Lung microvascular endothelial cell (primary cell): ENCODE measurements around the gene CELA2A. TPM values are rescaled to one million over a fixed set of nuclear protein-coding genes. Genes with fewer than 3 reads are reported as not detected.
A peak's percentile ranks its signal among the peaks of the same experiment; 100 is the strongest.
"Not testable (repeated sequence)": the region's sequence is repeated elsewhere in the genome, so short reads cannot be mapped to it uniquely, and the experiment has no call there.

Source experiments
- DNase-seq, 2 donors: peaks; one replicate each; pipeline versions ENCODE4 v3.0.0 to v3.0.0-alpha.2; 2010; ENCODE audit warnings: low read depth in 2 of 2
- total RNA-seq: library from RNA; depleted of rRNA; stranded (reverse); fragments of >200 nt; gene quantifications from 2 replicates; pipeline ENCODE4 v1.2.1, GENCODE V29; 2014

CELA2A gene
- total RNA-seq, 1 donor from 2014 or later: not detected

DNA sequence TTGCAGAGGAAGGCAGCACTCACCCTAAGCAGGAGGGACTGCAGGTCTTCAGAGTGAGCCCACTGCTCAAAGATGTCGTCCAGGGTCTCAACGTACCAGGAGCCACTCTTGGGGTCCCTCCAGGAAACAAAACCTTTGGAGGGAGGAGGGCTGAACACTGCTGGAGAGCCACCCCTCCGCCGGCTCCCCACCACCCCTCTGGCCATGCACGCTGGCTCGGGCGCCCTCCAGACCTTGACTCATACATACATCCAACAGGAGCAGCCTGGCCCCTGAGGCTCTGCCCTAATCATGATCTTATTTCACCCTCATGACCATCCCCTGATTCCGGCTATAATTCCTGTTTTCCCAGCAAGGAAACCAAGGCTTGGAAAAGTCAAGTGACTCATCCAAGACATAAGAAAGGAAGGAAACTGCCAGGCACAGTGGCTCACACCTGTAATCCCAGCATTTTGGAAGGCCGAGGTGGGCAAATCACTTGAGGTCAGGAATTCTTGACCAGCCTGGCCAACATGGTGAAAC lies 37.4 kb downstream of the CELA2A start:
- peak in 1 of 2 donors; percentile 59 for DNase-seq

GRCh38 chr1:15500184-15501178 lies 43.9 kb downstream of the CELA2A start:
- DNase-seq: no peak

- peak; percentile 64 to 73 for DNase-seq
Observed at GRCh38 chr1:15501208-15502032, 44.9 kb downstream of the CELA2A start.

DNA sequence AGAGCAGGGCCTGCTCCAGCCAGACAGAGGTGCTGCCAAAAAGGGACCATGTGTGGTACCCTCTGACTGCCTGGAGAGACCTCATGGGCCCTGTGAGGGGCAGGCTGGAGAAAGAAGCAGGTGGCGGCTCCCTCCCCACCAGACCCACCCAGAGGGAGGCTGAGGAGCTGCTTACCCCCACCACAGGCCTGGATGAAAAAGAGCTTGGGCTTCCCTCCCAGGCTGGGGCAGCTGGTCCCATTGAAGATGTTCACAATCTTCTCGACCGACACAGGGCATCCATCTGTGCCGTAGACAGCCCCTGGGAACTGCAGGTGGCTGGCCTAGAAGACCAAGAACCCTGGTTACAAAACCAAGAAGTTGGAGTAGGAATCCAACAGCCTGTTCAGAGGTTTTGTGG lies 47.9 kb downstream of the CELA2A start:
- DNase-seq: no peak

GRCh38 chr1:15506831-15507230 lies 50.3 kb downstream of the CELA2A start:
- DNase-seq: no peak

GRCh38 chr1:15507278-15507677 lies 50.7 kb downstream of the CELA2A start:
- DNase-seq: no peak

GRCh38 chr1:15508700-15509487 lies 52.4 kb downstream of the CELA2A start:
- DNase-seq: no peak

DNA sequence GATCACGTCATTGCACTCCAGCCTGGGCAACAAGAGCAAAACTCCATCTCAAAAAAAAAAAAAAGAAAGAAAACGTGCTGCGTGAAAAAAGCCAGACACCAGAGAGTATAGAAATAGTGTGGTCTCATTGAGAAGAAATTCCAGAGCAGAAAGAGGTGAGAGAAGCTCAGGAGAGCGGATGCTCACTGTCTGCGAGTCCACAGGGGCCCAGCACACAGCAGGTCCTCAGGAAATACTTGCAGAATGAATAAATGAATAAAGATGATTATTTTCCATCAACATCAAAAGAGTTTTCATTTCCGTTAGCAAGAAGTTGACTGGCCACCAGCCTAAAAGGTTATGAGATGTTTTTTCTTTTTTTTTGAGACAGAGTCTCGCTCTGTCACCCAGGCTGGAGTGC lies 53.1 kb downstream of the CELA2A start:
- DNase-seq: no peak

- no peak for DNase-seq
Observed at GRCh38 chr1:15510611-15511405, 54.3 kb downstream of the CELA2A start.

- DNase-seq: no peak
Observed at GRCh38 chr1:15513192-15513591, 56.7 kb downstream of the CELA2A start.

DNA sequence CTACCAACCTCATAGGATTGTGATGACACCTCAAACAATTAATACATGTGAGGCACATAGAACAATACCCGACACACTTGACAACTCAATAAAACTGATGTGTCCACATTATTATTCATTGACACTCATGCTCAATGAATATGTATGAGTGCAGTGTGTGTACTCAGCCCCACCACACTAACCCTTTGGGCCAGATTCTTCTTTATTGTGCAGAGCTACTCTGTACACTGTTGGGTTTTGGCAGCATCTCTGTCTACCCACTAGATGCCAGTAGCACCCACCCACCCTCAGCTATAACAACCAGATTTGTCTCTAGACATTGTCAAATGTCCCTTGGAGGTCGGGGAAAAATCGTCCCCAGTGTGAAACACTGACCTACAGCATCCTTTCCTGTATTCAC lies 57.4 kb downstream of the CELA2A start:
- no peak for DNase-seq

DNA sequence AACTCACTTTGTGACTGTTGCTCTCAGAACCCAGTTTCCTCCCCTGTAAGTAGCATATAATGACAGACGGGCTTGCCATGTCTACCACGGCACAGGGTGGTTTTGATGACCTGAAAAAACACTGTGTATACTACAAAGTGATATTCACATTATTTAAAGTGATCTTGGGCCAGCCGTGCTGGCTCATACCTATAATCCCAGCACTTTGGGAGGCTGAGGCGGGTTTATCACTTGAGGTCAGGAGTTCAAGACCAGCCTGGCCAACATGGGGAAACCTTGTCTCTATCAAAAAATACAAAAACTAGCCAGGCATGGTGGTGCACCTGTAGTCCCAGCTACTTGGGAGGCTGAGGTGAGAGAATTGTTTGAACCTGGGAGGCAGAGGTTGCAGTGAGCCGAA lies 58.0 kb downstream of the CELA2A start:
- DNase-seq: not testable (repeated sequence)

GRCh38 chr1:15515022-15515663 lies 58.6 kb downstream of the CELA2A start:
- peak; percentile 7 to 33 for DNase-seq

DNA sequence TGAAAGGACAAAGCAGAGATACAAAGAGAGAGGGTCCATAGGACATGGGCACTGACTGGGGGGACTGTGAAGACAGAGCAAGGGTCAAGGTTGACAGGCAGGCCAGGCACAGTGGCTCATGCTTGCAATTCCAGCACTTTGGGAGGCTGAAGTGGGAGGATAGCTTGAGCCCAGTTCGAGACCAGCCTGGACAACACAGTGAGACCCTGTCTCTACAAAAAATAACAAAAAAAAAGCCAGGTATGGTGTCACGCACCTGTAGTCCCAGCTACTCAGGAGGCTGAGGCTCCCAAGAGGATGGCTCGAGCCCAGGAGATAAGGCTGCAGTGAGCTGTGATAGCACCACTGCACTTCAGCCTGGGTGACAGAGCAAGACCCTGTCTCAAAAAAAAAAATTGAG lies 63.1 kb downstream of the CELA2A start:
- no peak for DNase-seq

- not testable (repeated sequence) for DNase-seq
Observed at GRCh38 chr1:15521206-15521906, 64.8 kb downstream of the CELA2A start.
